ENCODE measurements around the gene AZIN2.

- TF ChIP-seq EZH2 (IDR thresholded peaks at IDR 0.05; ENCODE audit: insufficient read depth, poor library complexity, severe bottlenecking) (no peak), EZH2phosphoT487 (IDR thresholded peaks at IDR 0.05; ENCODE audit: insufficient read depth, low read depth) (no peak)
Observed at GRCh38 chr1:33149453-33150190, 68.7 kb downstream of the AZIN2 start.
